Progenitor cell of endocrine pancreas (in vitro differentiated cells): ENCODE data around the gene PTCH1. TPM values are rescaled to one million over a fixed set of nuclear protein-coding genes. Genes with fewer than 3 reads are reported as not detected.

Source experiments
- DNase-seq: peaks from one replicate; pipeline ENCODE4 v3.0.0; 2021; ENCODE audit warnings: low spot score; ENCODE audit not compliant: unreplicated experiment
- H3K27ac Mint-ChIP-seq: 2 replicates; pipeline ENCODE4 v1.8.0; 2021; ENCODE audit warnings: mild to moderate bottlenecking, moderate library complexity, mixed read lengths
- H3K27me3 Mint-ChIP-seq: 2 replicates; pipeline ENCODE4 v1.8.0; 2021; ENCODE audit warnings: mixed read lengths
- H3K36me3 Mint-ChIP-seq: 2 replicates; pipeline ENCODE4 v1.8.0; 2022; ENCODE audit warnings: mixed read lengths; ENCODE audit not compliant: insufficient read depth
- H3K4me1 Mint-ChIP-seq: 2 replicates; pipeline ENCODE4 v1.8.0; 2021; ENCODE audit warnings: low read depth, mixed read lengths
- H3K4me3 Mint-ChIP-seq: 2 replicates; pipeline ENCODE4 v1.8.0; 2021; ENCODE audit warnings: low read depth, mild to moderate bottlenecking, moderate library complexity, mixed read lengths
- H3K9me3 Mint-ChIP-seq: 2 replicates; pipeline ENCODE4 v1.8.0; 2021; ENCODE audit warnings: low read depth, mixed read lengths
- CTCF ChIP-seq: fragments of 200-600 bp; sonication (generic); IDR thresholded peaks from one replicate; pipeline ENCODE4 v1.5.0; 2021; ENCODE audit warnings: antibody characterized with exemption, mild to moderate bottlenecking; ENCODE audit not compliant: unreplicated experiment
- total RNA-seq: library from RNA; stranded (reverse); gene quantifications from 2 replicates; pipeline ENCODE4 v1.2.1, GENCODE V29; 2021

The PTCH1 gene
- total RNA-seq, 1 donor from 2014 or later, result 56.3 TPM

- Mint-ChIP-seq H3K4me3 (peak overlapping the region; percentile 87), H3K4me1 (peaks cover 29% of the 10 kb centered on the region), H3K27me3 (peaks cover 75% of the 10 kb centered on the region), H3K9me3 (no peaks in the 10 kb centered on the region), H3K36me3 (no peaks in the 10 kb centered on the region), H3K27ac (peak overlapping the region; percentile 91)
- no peak for TF ChIP-seq CTCF
- DNase-seq, result peak; percentile 14
Observed at GRCh38 chr9:95516221-95516733, 494 bp downstream of the PTCH1 start.

- TF ChIP-seq CTCF, result no peak
- Mint-ChIP-seq H3K4me3 (peak overlapping the region; percentile 57), H3K4me1 (peaks cover 29% of the 10 kb centered on the region), H3K27me3 (peaks cover 67% of the 10 kb centered on the region), H3K36me3 (no peaks in the 10 kb centered on the region), H3K27ac (no peak overlapping the region), H3K9me3 (no peaks in the 10 kb centered on the region)
- DNase-seq, result peak; percentile 21
Observed at GRCh38 chr9:95515272-95516113, 1.3 kb downstream of the PTCH1 start.

- peak overlapping the region; percentile 32 for H3K27ac Mint-ChIP-seq
- H3K4me3 Mint-ChIP-seq, result peak overlapping the region; percentile 45
- peaks cover 29% of the 10 kb centered on the region for H3K4me1 Mint-ChIP-seq
- H3K9me3 Mint-ChIP-seq, result no peaks in the 10 kb centered on the region
- DNase-seq, result no peak
- H3K36me3 Mint-ChIP-seq, result no peaks in the 10 kb centered on the region
- TF ChIP-seq CTCF, result no peak
- peaks cover 58% of the 10 kb centered on the region for H3K27me3 Mint-ChIP-seq
Observed at GRCh38 chr9:95514342-95514741, 2.4 kb downstream of the PTCH1 start.

GRCh38 chr9:95513711-95514110, 3.1 kb downstream of the PTCH1 start:
- TF ChIP-seq CTCF, result no peak
- H3K27ac Mint-ChIP-seq, result no peak overlapping the region
- DNase-seq, result no peak
- H3K9me3 Mint-ChIP-seq, result no peaks in the 10 kb centered on the region
- H3K4me1 Mint-ChIP-seq, result peaks cover 29% of the 10 kb centered on the region
- peaks cover 52% of the 10 kb centered on the region for H3K27me3 Mint-ChIP-seq
- H3K4me3 Mint-ChIP-seq, result no peak overlapping the region
- no peaks in the 10 kb centered on the region for H3K36me3 Mint-ChIP-seq

GRCh38 chr9:95512709-95513095, 4.1 kb downstream of the PTCH1 start:
- Mint-ChIP-seq H3K27me3 (peaks cover 42% of the 10 kb centered on the region), H3K36me3 (no peaks in the 10 kb centered on the region), H3K27ac (peak overlapping the region; percentile 62), H3K9me3 (no peaks in the 10 kb centered on the region), H3K4me1 (peaks cover 29% of the 10 kb centered on the region), H3K4me3 (peak overlapping the region; percentile 90)
- TF ChIP-seq CTCF, result no peak
- DNase-seq, result no peak
